22Rv1 (cell line): ENCODE measurements around the gene PRDM10.

Experiments used
- ZFX ChIP-seq: fragments of 450-650 bp; IDR thresholded peaks from 2 replicates; pipeline ENCODE4 v1.6.1; 2017; ENCODE audit warnings: antibody characterized with exemption, borderline replicate concordance
- TF ChIP-seq, protein P1 (sequence below): fragments of 450-650 bp; IDR thresholded peaks from 2 replicates; pipeline ENCODE4 v1.5.1; 2017; ENCODE audit warnings: mild to moderate bottlenecking

DNA sequence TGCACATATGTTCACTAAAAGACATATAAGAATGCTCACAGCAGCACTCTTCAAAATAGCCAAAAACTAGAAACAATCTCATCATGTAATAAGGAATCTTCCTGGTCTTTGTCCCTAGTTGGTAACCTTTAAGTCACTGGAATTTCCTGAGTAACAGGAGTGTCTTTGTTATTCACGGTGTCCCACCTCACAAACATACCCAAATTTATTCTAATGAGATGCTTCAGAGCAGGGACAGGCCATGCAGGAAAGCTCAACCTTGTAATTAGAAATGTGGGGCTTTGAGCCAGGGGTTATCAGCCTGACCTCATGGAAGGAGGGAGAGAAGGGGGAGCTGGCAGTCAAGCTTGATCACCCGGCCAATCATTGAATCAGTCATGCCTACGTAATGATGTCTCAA, 66.9 kb downstream of the PRDM10 start:
- TF ChIP-seq, protein P1, sequence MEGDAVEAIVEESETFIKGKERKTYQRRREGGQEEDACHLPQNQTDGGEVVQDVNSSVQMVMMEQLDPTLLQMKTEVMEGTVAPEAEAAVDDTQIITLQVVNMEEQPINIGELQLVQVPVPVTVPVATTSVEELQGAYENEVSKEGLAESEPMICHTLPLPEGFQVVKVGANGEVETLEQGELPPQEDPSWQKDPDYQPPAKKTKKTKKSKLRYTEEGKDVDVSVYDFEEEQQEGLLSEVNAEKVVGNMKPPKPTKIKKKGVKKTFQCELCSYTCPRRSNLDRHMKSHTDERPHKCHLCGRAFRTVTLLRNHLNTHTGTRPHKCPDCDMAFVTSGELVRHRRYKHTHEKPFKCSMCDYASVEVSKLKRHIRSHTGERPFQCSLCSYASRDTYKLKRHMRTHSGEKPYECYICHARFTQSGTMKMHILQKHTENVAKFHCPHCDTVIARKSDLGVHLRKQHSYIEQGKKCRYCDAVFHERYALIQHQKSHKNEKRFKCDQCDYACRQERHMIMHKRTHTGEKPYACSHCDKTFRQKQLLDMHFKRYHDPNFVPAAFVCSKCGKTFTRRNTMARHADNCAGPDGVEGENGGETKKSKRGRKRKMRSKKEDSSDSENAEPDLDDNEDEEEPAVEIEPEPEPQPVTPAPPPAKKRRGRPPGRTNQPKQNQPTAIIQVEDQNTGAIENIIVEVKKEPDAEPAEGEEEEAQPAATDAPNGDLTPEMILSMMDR = no peak
- no peak for TF ChIP-seq ZFX
